RPMI8226 (cell line): ENCODE data around the gene CES4A.
A peak's percentile ranks its signal among the peaks of the same experiment; 100 is the strongest.
"Not testable (repeated sequence)": the region's sequence is repeated elsewhere in the genome, so short reads cannot be mapped to it uniquely, and the experiment has no call there.

ENCODE experiments used
- DNase-seq: peaks from one replicate; pipeline ENCODE4 v3.0.0-alpha.2; 2015

Gene CES4A

GRCh38 chr16:67024384-67025209, 36.2 kb downstream of the CES4A start:
- no peak for DNase-seq

GRCh38 chr16:67025210-67025550, 36.8 kb downstream of the CES4A start:
- no peak for DNase-seq

- no peak for DNase-seq
Observed at GRCh38 chr16:67026570-67026969, 38.2 kb downstream of the CES4A start.

GRCh38 chr16:67027046-67027445, 38.7 kb downstream of the CES4A start:
- DNase-seq = no peak

- DNase-seq = no peak
Observed at GRCh38 chr16:67028167-67028695, 39.8 kb downstream of the CES4A start.

- peak; percentile 97 for DNase-seq
Observed at GRCh38 chr16:67028696-67029253, 40.4 kb downstream of the CES4A start, which contains the start of gene CBFB. Gene CBFB (plus strand): TSS chr16:67029149. CDS start chr16:67029408, 259 bp downstream.

- peak; percentile 64 for DNase-seq
Observed at GRCh38 chr16:67029254-67030096, 41.1 kb downstream of the CES4A start.

- no peak for DNase-seq
Observed at GRCh38 chr16:67030221-67030962, 42.0 kb downstream of the CES4A start.

- no peak for DNase-seq
Observed at GRCh38 chr16:67034487-67034886, 46.1 kb downstream of the CES4A start.

- DNase-seq = no peak
Observed at GRCh38 chr16:67035364-67035763, 47.0 kb downstream of the CES4A start.

GRCh38 chr16:67036323-67036741, 47.9 kb downstream of the CES4A start:
- no peak for DNase-seq

GRCh38 chr16:67039260-67040020, 51.1 kb downstream of the CES4A start:
- no peak for DNase-seq

- DNase-seq = no peak
Observed at GRCh38 chr16:67040166-67040565, 51.8 kb downstream of the CES4A start.

- no peak for DNase-seq
Observed at GRCh38 chr16:67040906-67041305, 52.5 kb downstream of the CES4A start.

- not testable (repeated sequence) for DNase-seq
Observed at GRCh38 chr16:67041520-67041919, 53.1 kb downstream of the CES4A start.

GRCh38 chr16:67043420-67043819, 55.0 kb downstream of the CES4A start:
- no peak for DNase-seq

GRCh38 chr16:67050796-67051195, 62.4 kb downstream of the CES4A start:
- no peak for DNase-seq

- DNase-seq = no peak
Observed at GRCh38 chr16:67052399-67052798, 64.0 kb downstream of the CES4A start.

- DNase-seq = no peak
Observed at GRCh38 chr16:67053767-67054334, 65.5 kb downstream of the CES4A start.

- DNase-seq = no peak
Observed at GRCh38 chr16:67054901-67055300, 66.5 kb downstream of the CES4A start.

GRCh38 chr16:67055712-67056487, 67.5 kb downstream of the CES4A start:
- no peak for DNase-seq
